GM23338 (cell line): Measurements from ENCODE around the gene ASPSCR1.

Experiments
- CREB1 ChIP-seq: fragments of 250-450 bp; sonication (Bioruptor Pico); IDR thresholded peaks from 2 replicates; pipeline ENCODE4 v1.5.0; 2020; ENCODE audit warnings: low read depth, mild to moderate bottlenecking, moderate library complexity
- ETS1 ChIP-seq: IDR thresholded peaks from 2 replicates; pipeline ENCODE4 v1.6.1; 2016; ENCODE audit warnings: antibody characterized with exemption
- EZH2 ChIP-seq: fragments of 200-600 bp; sonication (generic); IDR thresholded peaks from one replicate; pipeline ENCODE4 v1.8.0; 2017; ENCODE audit warnings: antibody characterized with exemption, mild to moderate bottlenecking, low read depth; ENCODE audit not compliant: unreplicated experiment
- EZH2phosphoT487 ChIP-seq: fragments of 200-600 bp; sonication (generic); IDR thresholded peaks from one replicate; pipeline ENCODE4 v1.8.1; 2018; ENCODE audit warnings: antibody characterized with exemption; ENCODE audit not compliant: unreplicated experiment
- NANOG ChIP-seq: IDR thresholded peaks from 2 replicates; pipeline ENCODE4 v1.6.1; 2016; ENCODE audit warnings: antibody characterized with exemption, borderline replicate concordance
- POLR2AphosphoS5 ChIP-seq: IDR thresholded peaks from 2 replicates; pipeline ENCODE4 v1.6.1; 2016; ENCODE audit warnings: antibody characterized with exemption, low read depth
- TF ChIP-seq, protein P1 (sequence below), 2 experiments: fragments of 200-600 bp in 1 of 2; sonication (generic) in 1 of 2; conservative IDR thresholded peaks; 2 replicates each; pipeline versions ENCODE4 v1.5.1 to v1.6.1; 2016 to 2017; ENCODE audit warnings: antibody characterized with exemption in 2 of 2, low read depth in 2 of 2, mild to moderate bottlenecking in 2 of 2, moderate library complexity in 1 of 2
- TF ChIP-seq, protein P2 (sequence below): IDR thresholded peaks from one replicate; pipeline ENCODE4 v1.6.1; 2018; ENCODE audit warnings: antibody characterized with exemption; ENCODE audit not compliant: unreplicated experiment

- TF ChIP-seq, protein P1, sequence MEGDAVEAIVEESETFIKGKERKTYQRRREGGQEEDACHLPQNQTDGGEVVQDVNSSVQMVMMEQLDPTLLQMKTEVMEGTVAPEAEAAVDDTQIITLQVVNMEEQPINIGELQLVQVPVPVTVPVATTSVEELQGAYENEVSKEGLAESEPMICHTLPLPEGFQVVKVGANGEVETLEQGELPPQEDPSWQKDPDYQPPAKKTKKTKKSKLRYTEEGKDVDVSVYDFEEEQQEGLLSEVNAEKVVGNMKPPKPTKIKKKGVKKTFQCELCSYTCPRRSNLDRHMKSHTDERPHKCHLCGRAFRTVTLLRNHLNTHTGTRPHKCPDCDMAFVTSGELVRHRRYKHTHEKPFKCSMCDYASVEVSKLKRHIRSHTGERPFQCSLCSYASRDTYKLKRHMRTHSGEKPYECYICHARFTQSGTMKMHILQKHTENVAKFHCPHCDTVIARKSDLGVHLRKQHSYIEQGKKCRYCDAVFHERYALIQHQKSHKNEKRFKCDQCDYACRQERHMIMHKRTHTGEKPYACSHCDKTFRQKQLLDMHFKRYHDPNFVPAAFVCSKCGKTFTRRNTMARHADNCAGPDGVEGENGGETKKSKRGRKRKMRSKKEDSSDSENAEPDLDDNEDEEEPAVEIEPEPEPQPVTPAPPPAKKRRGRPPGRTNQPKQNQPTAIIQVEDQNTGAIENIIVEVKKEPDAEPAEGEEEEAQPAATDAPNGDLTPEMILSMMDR (conservative IDR thresholded peaks at IDR 0.05; ENCODE audit: low read depth in 2 of 2), result no peak
- no peak for TF ChIP-seq EZH2
- TF ChIP-seq NANOG, result no peak
- no peak for TF ChIP-seq ETS1
- TF ChIP-seq, protein P2, sequence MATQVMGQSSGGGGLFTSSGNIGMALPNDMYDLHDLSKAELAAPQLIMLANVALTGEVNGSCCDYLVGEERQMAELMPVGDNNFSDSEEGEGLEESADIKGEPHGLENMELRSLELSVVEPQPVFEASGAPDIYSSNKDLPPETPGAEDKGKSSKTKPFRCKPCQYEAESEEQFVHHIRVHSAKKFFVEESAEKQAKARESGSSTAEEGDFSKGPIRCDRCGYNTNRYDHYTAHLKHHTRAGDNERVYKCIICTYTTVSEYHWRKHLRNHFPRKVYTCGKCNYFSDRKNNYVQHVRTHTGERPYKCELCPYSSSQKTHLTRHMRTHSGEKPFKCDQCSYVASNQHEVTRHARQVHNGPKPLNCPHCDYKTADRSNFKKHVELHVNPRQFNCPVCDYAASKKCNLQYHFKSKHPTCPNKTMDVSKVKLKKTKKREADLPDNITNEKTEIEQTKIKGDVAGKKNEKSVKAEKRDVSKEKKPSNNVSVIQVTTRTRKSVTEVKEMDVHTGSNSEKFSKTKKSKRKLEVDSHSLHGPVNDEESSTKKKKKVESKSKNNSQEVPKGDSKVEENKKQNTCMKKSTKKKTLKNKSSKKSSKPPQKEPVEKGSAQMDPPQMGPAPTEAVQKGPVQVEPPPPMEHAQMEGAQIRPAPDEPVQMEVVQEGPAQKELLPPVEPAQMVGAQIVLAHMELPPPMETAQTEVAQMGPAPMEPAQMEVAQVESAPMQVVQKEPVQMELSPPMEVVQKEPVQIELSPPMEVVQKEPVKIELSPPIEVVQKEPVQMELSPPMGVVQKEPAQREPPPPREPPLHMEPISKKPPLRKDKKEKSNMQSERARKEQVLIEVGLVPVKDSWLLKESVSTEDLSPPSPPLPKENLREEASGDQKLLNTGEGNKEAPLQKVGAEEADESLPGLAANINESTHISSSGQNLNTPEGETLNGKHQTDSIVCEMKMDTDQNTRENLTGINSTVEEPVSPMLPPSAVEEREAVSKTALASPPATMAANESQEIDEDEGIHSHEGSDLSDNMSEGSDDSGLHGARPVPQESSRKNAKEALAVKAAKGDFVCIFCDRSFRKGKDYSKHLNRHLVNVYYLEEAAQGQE, result no peak
- no peak for TF ChIP-seq POLR2AphosphoS5
- no peak for TF ChIP-seq EZH2phosphoT487
- TF ChIP-seq CREB1, result no peak
These were observed 15.1 kb downstream of the ASPSCR1 start for GRCh38 chr17:81992306-81993102.
